ENCODE results near the gene TSPAN11. TPM values are rescaled to one million over a fixed set of nuclear protein-coding genes. Genes with fewer than 3 reads are reported as not detected.

TSPAN11 gene
- polyA plus RNA-seq, 2 of the 4 experiments (the other 2 are of a cell fraction) = 0.01 to 0.06 TPM

DNA sequence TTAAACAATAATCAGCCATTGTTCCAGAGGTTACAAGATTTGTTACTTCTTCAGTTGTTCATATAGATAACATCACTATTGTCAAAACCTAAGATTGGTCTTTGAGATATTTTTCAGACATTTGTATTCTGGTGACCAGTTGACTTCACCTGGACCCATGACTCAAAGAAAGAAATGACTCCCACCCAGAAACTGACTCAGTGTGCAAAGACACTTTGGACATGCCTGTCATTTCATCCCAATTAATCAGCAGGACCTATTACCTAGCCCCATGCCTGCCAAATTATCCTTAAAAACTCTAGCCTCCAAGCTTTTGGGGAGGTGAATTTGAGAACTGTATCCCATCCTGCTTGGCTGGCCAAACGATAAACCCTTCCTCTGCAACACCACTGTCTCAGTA is 27.7 kb upstream of the TSPAN11 start:
- no peak overlapping the region for H3K4me3 ChIP-seq
- POLR2A ChIA-PET = no interaction called here
- TF ChIP-seq, protein P1, sequence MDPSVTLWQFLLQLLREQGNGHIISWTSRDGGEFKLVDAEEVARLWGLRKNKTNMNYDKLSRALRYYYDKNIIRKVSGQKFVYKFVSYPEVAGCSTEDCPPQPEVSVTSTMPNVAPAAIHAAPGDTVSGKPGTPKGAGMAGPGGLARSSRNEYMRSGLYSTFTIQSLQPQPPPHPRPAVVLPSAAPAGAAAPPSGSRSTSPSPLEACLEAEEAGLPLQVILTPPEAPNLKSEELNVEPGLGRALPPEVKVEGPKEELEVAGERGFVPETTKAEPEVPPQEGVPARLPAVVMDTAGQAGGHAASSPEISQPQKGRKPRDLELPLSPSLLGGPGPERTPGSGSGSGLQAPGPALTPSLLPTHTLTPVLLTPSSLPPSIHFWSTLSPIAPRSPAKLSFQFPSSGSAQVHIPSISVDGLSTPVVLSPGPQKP (IDR thresholded peaks at IDR 0.05; ENCODE audit: low read depth, low read length) = no peak
- TF ChIP-seq KDM5A (IDR thresholded peaks at IDR 0.05) = no peak
- no peak for TF ChIP-seq KDM1A (IDR thresholded peaks at IDR 0.05; ENCODE audit: low read depth)
- TF ChIP-seq BHLHE40 (IDR thresholded peaks at IDR 0.05; ENCODE audit: low read depth, low read length) = no peak
- TF ChIP-seq, protein P2, sequence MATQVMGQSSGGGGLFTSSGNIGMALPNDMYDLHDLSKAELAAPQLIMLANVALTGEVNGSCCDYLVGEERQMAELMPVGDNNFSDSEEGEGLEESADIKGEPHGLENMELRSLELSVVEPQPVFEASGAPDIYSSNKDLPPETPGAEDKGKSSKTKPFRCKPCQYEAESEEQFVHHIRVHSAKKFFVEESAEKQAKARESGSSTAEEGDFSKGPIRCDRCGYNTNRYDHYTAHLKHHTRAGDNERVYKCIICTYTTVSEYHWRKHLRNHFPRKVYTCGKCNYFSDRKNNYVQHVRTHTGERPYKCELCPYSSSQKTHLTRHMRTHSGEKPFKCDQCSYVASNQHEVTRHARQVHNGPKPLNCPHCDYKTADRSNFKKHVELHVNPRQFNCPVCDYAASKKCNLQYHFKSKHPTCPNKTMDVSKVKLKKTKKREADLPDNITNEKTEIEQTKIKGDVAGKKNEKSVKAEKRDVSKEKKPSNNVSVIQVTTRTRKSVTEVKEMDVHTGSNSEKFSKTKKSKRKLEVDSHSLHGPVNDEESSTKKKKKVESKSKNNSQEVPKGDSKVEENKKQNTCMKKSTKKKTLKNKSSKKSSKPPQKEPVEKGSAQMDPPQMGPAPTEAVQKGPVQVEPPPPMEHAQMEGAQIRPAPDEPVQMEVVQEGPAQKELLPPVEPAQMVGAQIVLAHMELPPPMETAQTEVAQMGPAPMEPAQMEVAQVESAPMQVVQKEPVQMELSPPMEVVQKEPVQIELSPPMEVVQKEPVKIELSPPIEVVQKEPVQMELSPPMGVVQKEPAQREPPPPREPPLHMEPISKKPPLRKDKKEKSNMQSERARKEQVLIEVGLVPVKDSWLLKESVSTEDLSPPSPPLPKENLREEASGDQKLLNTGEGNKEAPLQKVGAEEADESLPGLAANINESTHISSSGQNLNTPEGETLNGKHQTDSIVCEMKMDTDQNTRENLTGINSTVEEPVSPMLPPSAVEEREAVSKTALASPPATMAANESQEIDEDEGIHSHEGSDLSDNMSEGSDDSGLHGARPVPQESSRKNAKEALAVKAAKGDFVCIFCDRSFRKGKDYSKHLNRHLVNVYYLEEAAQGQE (IDR thresholded peaks at IDR 0.05) = no peak
- no peak for TF ChIP-seq FOSB (CRISPR knock-in tag; IDR thresholded peaks at IDR 0.05)
- no peak for TF ChIP-seq CEBPB (IDR thresholded peaks at IDR 0.05)
- no peak for TF ChIP-seq RCOR1 (IDR thresholded peaks at IDR 0.05; ENCODE audit: low read depth, low read length)
- TF ChIP-seq CBX2 (IDR thresholded peaks at IDR 0.05; ENCODE audit: borderline replicate concordance, low read depth) = no peak
- TF ChIP-seq, protein P3, sequence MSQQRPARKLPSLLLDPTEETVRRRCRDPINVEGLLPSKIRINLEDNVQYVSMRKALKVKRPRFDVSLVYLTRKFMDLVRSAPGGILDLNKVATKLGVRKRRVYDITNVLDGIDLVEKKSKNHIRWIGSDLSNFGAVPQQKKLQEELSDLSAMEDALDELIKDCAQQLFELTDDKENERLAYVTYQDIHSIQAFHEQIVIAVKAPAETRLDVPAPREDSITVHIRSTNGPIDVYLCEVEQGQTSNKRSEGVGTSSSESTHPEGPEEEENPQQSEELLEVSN (IDR thresholded peaks at IDR 0.05; ENCODE audit: borderline replicate concordance, low read depth) = no peak
- no peak for TF ChIP-seq HOXB13 (CRISPR knock-in tag; IDR thresholded peaks at IDR 0.05; ENCODE audit: low read depth)
- no peak for TF ChIP-seq CHD4 (IDR thresholded peaks at IDR 0.05; ENCODE audit: borderline replicate concordance)
- no peak for TF ChIP-seq HDAC2 (IDR thresholded peaks at IDR 0.05)
- no peak for TF ChIP-seq EP300 (IDR thresholded peaks at IDR 0.05)
- ATAC-seq = no peak
- CTCF ChIA-PET = interaction anchor here (1.5 kb wide), 1 partner anchor 47 kb away, joined by 5 read pairs; no protein-coding TSS in a partner anchor
- no peak overlapping the region for H3K27ac ChIP-seq
- no peaks in the 10 kb centered on the region for H3K4me1 ChIP-seq
- 52% methylated on average over 1 of the region's 1 CpG for WGBS (ENCODE audit: missing lambda C conversion rate)
- FAIRE-seq = no peak
- no peaks in the 10 kb centered on the region for H3K9me3 ChIP-seq
- H3K4me2 ChIP-seq = no peak overlapping the region
- no peak for DNase-seq (ENCODE audit: low read depth in 1 of 2, low spot score in 1 of 2)

GRCh38 chr12:30900351-30900750 is 26.2 kb upstream of the TSPAN11 start:
- no peaks in the 10 kb centered on the region for H3K4me1 ChIP-seq
- 0% methylated on average over 1 of the region's 1 CpG for WGBS (ENCODE audit: missing lambda C conversion rate)
- POLR2A ChIA-PET = no interaction called here

More at GRCh38 chr12:30900351-30900750, 26.2 kb upstream of the TSPAN11 start:
- H3K27ac ChIP-seq = no peak overlapping the region
- no peak overlapping the region for H3K4me2 ChIP-seq
- H3K9me3 ChIP-seq = no peaks in the 10 kb centered on the region
- no peak for DNase-seq (ENCODE audit: low read depth in 1 of 2, low spot score in 1 of 2)
- H3K4me3 ChIP-seq = no peak overlapping the region
- CTCF ChIA-PET = interaction anchor here (1.1 to 1.3 kb wide), 2 partner anchors 15 to 24 kb away, joined by 3 read pairs; no protein-coding TSS in a partner anchor
- ATAC-seq = no peak
- no peak for FAIRE-seq
- TF ChIP-seq GATA3 (IDR thresholded peaks at IDR 0.05; ENCODE audit: borderline replicate concordance) (no peak), FOSL2 (IDR thresholded peaks at IDR 0.05) (no peak), FOSL2 (CRISPR knock-in tag; IDR thresholded peaks at IDR 0.05) (no peak), HOXB13 (CRISPR knock-in tag; IDR thresholded peaks at IDR 0.05; ENCODE audit: low read depth) (no peak), MYC (IDR thresholded peaks at IDR 0.05; ENCODE audit: borderline replicate concordance, low read length) (no peak), TFCP2L1 (CRISPR knock-in tag; IDR thresholded peaks at IDR 0.05) (no peak), HEYL (CRISPR knock-in tag; IDR thresholded peaks at IDR 0.05) (no peak), PBX3 (IDR thresholded peaks at IDR 0.05) (no peak), KDM5A (IDR thresholded peaks at IDR 0.05) (no peak), EHMT2 (IDR thresholded peaks at IDR 0.05; ENCODE audit: low read depth) (no peak), MAFK (IDR thresholded peaks at IDR 0.05; ENCODE audit: partially characterized antibody) (no peak), RNF2 (IDR thresholded peaks at IDR 0.05; ENCODE audit: borderline replicate concordance, low read depth) (no peak), POLR2A (IDR thresholded peaks at IDR 0.05; ENCODE audit: low read length) (no peak), CEBPB (IDR thresholded peaks at IDR 0.05) (no peak), HOXB5 (CRISPR knock-in tag; IDR thresholded peaks at IDR 0.05) (no peak)
- TF ChIP-seq, protein P4, sequence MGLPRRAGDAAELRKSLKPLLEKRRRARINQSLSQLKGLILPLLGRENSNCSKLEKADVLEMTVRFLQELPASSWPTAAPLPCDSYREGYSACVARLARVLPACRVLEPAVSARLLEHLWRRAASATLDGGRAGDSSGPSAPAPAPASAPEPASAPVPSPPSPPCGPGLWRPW (IDR thresholded peaks at IDR 0.05) = no peak

Measured in A549 (cell line).